Osteoblast (primary cell): Measurements from ENCODE around the gene TADA2B. TPM values are rescaled to one million over a fixed set of nuclear protein-coding genes. Genes with fewer than 3 reads are reported as not detected.

ENCODE experiments used
- DNase-seq: peaks from one replicate; pipeline ENCODE4 v3.0.0; 2011; ENCODE audit warnings: low spot score, mixed read lengths; ENCODE audit not compliant: insufficient read length; ENCODE audit errors: missing footprints
- H2AFZ ChIP-seq: 2 replicates; pipeline ENCODE4 v1.6.0; 2011; ENCODE audit warnings: mild to moderate bottlenecking, low read length
- H3K27ac ChIP-seq: 2 replicates; pipeline ENCODE4 v1.5.1; 2011; ENCODE audit warnings: mild to moderate bottlenecking, low read depth, low read length, moderate library complexity
- H3K27me3 ChIP-seq: 2 replicates; pipeline ENCODE4 v1.6.0; 2012; ENCODE audit warnings: mild to moderate bottlenecking, control low read depth, inconsistent platforms, low read length, moderate library complexity; ENCODE audit not compliant: insufficient read depth
- H3K36me3 ChIP-seq: 2 replicates; pipeline ENCODE4 v1.5.1; 2011; ENCODE audit warnings: mild to moderate bottlenecking, low read length, control low read depth, moderate library complexity; ENCODE audit not compliant: insufficient read depth
- H3K4me1 ChIP-seq: 2 replicates; pipeline ENCODE4 v1.5.1; 2011; ENCODE audit warnings: mild to moderate bottlenecking, low read length, control low read depth, moderate library complexity; ENCODE audit not compliant: insufficient read depth
- H3K4me2 ChIP-seq: 2 replicates; pipeline ENCODE4 v1.6.0; 2011; ENCODE audit warnings: mild to moderate bottlenecking, low read length; ENCODE audit not compliant: insufficient read depth
- H3K4me3 ChIP-seq: fragments of 200-600 bp; sonication (generic); 3 replicates; pipeline ENCODE4 v1.5.1; 2012; ENCODE audit warnings: mild to moderate bottlenecking, low read length, inconsistent platforms; ENCODE audit not compliant: insufficient read depth
- H3K79me2 ChIP-seq: 2 replicates; pipeline ENCODE4 v1.6.0; 2012; ENCODE audit warnings: mild to moderate bottlenecking, low read length, control low read depth, inconsistent platforms; ENCODE audit not compliant: insufficient read depth
- H3K9me3 ChIP-seq: 2 replicates; pipeline ENCODE4 v1.5.1; 2011; ENCODE audit warnings: low read depth, low read length, control low read depth
- H4K20me1 ChIP-seq: 2 replicates; pipeline ENCODE4 v1.6.0; 2012; ENCODE audit warnings: mild to moderate bottlenecking, low read length, control low read depth; ENCODE audit not compliant: insufficient read depth
- CTCF ChIP-seq: IDR thresholded peaks from 2 replicates; pipeline ENCODE4 v1.5.1; 2011; ENCODE audit warnings: mild to moderate bottlenecking, low read depth, low read length, moderate library complexity; ENCODE audit errors: extremely low read depth
- total RNA-seq: library from RNA; depleted of rRNA; stranded (reverse); fragments of >200 nt; gene quantifications from 2 replicates; pipeline ENCODE4 v1.2.3, GENCODE V29; 2012

The TADA2B gene
- total RNA-seq, 1 donor = 13.0 TPM

DNA sequence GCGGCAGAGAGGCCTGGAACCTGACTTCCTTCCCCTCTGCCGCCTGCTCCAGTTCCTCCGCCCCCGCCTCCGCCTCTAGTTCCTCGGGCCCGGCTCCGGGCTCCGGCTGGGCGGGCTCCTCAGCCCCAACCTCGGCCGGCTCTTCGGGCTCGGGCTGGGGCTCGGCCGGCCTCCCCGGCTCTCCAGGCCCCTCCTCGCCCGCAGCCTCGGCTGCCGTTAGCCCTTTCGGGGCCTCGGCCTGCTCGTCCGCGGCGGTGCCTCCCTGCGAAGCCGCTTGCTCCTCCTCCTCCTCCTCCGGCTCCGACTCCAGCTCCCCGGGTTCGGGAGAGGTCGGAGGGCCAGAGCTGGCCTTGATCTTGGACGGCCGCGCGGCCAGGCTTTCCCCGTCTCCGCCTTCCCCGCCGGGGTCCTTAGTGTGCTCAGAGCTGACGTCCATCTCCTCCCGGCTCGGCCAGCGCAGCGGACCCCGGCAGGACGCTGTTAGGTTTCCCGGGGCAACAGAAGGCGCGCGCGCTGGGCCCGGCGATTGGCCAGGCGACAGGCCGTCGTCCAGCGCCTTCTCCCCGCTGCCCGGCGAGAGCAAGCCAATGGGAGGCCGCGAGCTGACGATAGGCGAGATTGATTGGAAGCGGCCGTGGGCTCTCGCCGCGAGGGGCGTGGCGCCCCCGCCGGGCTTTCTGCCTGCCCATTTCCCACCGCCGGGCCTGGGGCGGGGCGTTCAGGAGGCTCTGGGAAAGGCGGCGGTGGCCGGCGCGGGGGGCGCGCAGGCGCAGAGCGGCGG is 479 bp upstream of the TADA2B start:
- H3K9me3 ChIP-seq = no peaks in the 10 kb centered on the region
- DNase-seq = peak; percentile 100
- peak overlapping the region; percentile 91 for H3K4me3 ChIP-seq
- no peaks in the 10 kb centered on the region for H3K27me3 ChIP-seq
- no peaks in the 10 kb centered on the region for H3K36me3 ChIP-seq
- H3K4me2 ChIP-seq = peak overlapping the region; percentile 80
- H3K79me2 ChIP-seq = peaks cover 45% of the 10 kb centered on the region
- peaks cover 39% of the 10 kb centered on the region for H4K20me1 ChIP-seq
- TF ChIP-seq CTCF = peak; percentile 14
- peak overlapping the region; percentile 86 for H2AFZ ChIP-seq
- peaks cover 24% of the 10 kb centered on the region for H3K4me1 ChIP-seq
- peak overlapping the region; percentile 83 for H3K27ac ChIP-seq

DNA sequence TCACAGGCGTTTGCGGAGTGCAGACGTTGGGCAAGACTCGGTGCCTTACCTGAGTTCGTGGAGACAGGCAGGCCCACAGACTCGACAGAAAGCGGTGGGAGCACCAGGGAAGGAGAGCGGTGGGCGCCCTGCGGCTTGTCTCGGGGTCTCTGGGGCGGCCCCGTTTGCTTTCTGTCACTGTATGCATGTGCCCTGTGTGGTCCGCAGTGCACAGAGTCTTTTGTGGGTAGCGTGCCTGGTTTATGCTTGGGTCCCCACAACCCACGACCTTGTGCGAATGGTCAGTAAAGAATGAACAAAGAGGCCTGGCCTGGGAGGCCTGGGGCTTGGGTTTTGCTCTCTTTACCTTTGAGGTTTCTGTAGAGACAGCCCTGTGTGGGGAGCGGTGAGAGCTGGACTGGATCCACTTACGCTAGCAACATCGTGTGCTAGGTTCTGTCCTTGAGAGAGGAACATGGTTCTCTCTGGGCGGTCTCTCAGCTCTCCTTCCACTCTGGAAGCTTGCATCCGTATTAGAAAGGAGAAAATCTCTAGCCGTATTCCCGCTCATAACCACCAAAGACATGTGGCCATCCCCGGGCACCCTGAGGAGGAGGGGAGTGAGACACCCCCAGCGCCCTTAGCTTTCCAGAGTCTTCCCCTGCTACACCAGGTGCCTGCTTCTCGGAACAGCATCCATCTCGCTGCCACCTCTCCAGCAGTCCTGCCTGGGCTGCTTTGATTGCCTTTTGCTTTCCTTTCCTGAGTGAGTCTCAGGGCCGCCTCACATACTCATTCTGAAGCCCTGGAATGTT is 1.2 kb downstream of the TADA2B start:
- Histone ChIP-seq H3K4me2 (peak overlapping the region; percentile 99), H3K27me3 (no peaks in the 10 kb centered on the region), H4K20me1 (peaks cover 52% of the 10 kb centered on the region), H2AFZ (peak overlapping the region; percentile 81), H3K4me3 (peak overlapping the region; percentile 88), H3K79me2 (peaks cover 60% of the 10 kb centered on the region), H3K36me3 (no peaks in the 10 kb centered on the region), H3K27ac (peak overlapping the region; percentile 47), H3K4me1 (peaks cover 24% of the 10 kb centered on the region), H3K9me3 (no peaks in the 10 kb centered on the region)
- TF ChIP-seq CTCF = no peak
- DNase-seq = peak; percentile 90

- peaks cover 72% of the 10 kb centered on the region for H3K79me2 ChIP-seq
- no peak overlapping the region for H3K27ac ChIP-seq
- H3K4me1 ChIP-seq = peaks cover 24% of the 10 kb centered on the region
- H4K20me1 ChIP-seq = peaks cover 64% of the 10 kb centered on the region
- no peak overlapping the region for H3K4me2 ChIP-seq
- no peak overlapping the region for H2AFZ ChIP-seq
- H3K9me3 ChIP-seq = no peaks in the 10 kb centered on the region
- no peak for DNase-seq
- no peaks in the 10 kb centered on the region for H3K27me3 ChIP-seq
- H3K36me3 ChIP-seq = no peaks in the 10 kb centered on the region
- TF ChIP-seq CTCF = no peak
- H3K4me3 ChIP-seq = no peak overlapping the region
Measured at GRCh38 chr4:7045553-7045952, 2.4 kb downstream of the TADA2B start.
